T-helper 9 cell (primary cell): Measurements from ENCODE around the gene NPTX1.

Experiments used
- DNase-seq: peaks from one replicate; pipeline ENCODE4 v3.0.0-alpha.2; 2020

NPTX1 gene

GRCh38 chr17:80503921-80504320, 27.5 kb upstream of the NPTX1 start:
- DNase-seq: no peak

- DNase-seq: no peak
These were observed 26.6 kb upstream of the NPTX1 start for GRCh38 chr17:80503031-80503430.

GRCh38 chr17:80502578-80502877, 26.1 kb upstream of the NPTX1 start:
- DNase-seq: no peak

- no peak for DNase-seq
These were observed 25.6 kb upstream of the NPTX1 start for GRCh38 chr17:80501741-80502577.

GRCh38 chr17:80499961-80500665, 23.7 kb upstream of the NPTX1 start:
- DNase-seq: no peak

- no peak for DNase-seq
These were observed 23.2 kb upstream of the NPTX1 start for GRCh38 chr17:80499560-80499959.

- no peak for DNase-seq
These were observed 22.6 kb upstream of the NPTX1 start for GRCh38 chr17:80498920-80499410.

GRCh38 chr17:80498242-80498919, 22.0 kb upstream of the NPTX1 start:
- no peak for DNase-seq

- DNase-seq: no peak
These were observed 21.4 kb upstream of the NPTX1 start for GRCh38 chr17:80497726-80498241.

GRCh38 chr17:80494547-80494946, 18.1 kb upstream of the NPTX1 start:
- no peak for DNase-seq

GRCh38 chr17:80492343-80493136, 16.1 kb upstream of the NPTX1 start:
- no peak for DNase-seq

- no peak for DNase-seq
These were observed 15.3 kb upstream of the NPTX1 start for GRCh38 chr17:80491478-80492342.

GRCh38 chr17:80487511-80487910, 11.1 kb upstream of the NPTX1 start:
- no peak for DNase-seq

GRCh38 chr17:80486692-80487091, 10.3 kb upstream of the NPTX1 start:
- no peak for DNase-seq

- DNase-seq: no peak
These were observed 9.4 kb upstream of the NPTX1 start for GRCh38 chr17:80485846-80486245.

- no peak for DNase-seq
These were observed 6.3 kb upstream of the NPTX1 start for GRCh38 chr17:80482555-80483308.

GRCh38 chr17:80482058-80482318, 5.6 kb upstream of the NPTX1 start:
- DNase-seq: no peak

GRCh38 chr17:80481284-80482057, 5.1 kb upstream of the NPTX1 start:
- DNase-seq: no peak

- no peak for DNase-seq
These were observed 3.8 kb upstream of the NPTX1 start for GRCh38 chr17:80480248-80480647.

GRCh38 chr17:80479246-80479566, 2.8 kb upstream of the NPTX1 start:
- DNase-seq: no peak
